SK-MEL-5 (cell line): ENCODE results near the gene PSG4. TPM values are rescaled to one million over a fixed set of nuclear protein-coding genes. Genes with fewer than 3 reads are reported as not detected.
"Not testable (repeated sequence)": the region's sequence is repeated elsewhere in the genome, so short reads cannot be mapped to it uniquely, and the experiment has no call there.

ENCODE experiments used
- DNase-seq: peaks from one replicate; pipeline ENCODE4 v3.0.0-alpha.2; 2016; ENCODE audit warnings: low read depth, low spot score
- in situ Hi-C: cut with HindIII; loops from 2 replicates; pipeline ENCODE4 v1.10.0; 2016; ENCODE audit warnings: low sequenced_read_pairs, high pct_unique_total_duplicates, low pct_unique_long_range_greater_than_20kb
- polyA plus RNA-seq, 2 experiments: library from polyadenylated mRNA; depleted of rRNA; stranded (reverse); fragments of >200 nt; gene quantifications; 2 replicates each; pipeline ENCODE4 v1.2.3, GENCODE V29; 2015
- total RNA-seq: library from RNA; depleted of rRNA; stranded (reverse); fragments of >200 nt; shearing (Covaris generic); gene quantifications from 2 replicates; pipeline ENCODE4 v1.2.3, GENCODE V29; 2014; rRNA removed

The PSG4 gene
- total RNA-seq: 2.5 and 4.1 TPM in 2 replicates
- 6.3 and 7.9 TPM in 2 replicates for polyA plus RNA-seq (2015; cell fraction: cytosol; rRNA removed)
- polyA plus RNA-seq (2015; cell fraction: nucleus; rRNA removed): 10.8 and 14.1 TPM in 2 replicates

DNA sequence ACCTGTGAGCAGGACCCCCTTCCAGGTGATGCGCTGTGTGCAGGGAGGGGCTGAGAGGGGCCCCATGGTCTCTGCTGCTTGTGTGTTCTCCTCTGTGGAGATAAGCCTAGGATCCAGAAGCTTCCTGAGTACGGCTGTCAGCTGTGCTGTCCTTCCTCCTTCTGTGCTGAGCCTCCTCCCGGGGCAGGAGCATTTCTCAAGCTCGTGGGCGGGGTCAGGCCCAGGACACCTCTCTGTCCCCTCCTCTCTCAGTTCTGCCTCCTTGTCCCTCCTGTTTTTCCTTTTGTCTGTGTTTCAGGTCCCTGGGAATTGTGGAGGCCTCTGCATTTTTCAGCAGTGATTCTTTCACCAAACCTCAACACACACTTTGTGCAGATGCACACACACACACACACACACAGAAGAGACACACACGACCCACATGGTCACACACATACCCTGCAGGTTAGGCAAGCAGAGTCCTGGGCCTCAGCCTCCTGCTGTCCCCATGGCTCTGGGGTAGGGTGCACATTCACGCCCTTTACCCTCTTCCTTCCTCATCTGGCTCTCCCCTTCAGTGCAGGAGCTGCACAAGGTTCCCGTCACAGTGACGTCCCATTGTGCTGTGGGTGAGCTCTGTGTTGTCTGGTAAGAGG, at the start of gene PSG4:
Gene PSG4, minus strand, starts transcription at position 168 of the 635 bp plus-strand sequence. Its CDS starts 102 bp downstream, at position 66.
- in situ Hi-C loops, DNase-seq: not testable (repeated sequence)

DNA sequence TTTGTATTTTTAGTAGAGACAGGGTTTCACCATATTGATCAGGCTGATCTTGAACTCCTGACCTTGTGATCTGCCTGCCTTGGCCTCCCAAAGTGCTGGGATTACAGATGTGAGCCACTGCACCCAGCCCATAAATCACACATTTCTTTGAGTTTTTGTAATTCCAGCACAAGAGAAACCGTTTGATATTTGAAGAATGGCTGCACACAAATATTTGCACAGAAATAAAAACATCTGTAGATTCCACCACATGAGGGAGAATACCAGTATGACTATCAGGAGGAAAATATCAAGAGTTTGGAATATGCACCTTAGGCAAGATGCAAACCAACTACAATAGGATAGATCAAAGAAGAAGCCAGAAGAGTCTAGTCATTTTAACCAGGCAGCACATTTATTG, 46.0 kb upstream of the PSG4 start:
- DNase-seq, in situ Hi-C loops: not testable (repeated sequence)

DNA sequence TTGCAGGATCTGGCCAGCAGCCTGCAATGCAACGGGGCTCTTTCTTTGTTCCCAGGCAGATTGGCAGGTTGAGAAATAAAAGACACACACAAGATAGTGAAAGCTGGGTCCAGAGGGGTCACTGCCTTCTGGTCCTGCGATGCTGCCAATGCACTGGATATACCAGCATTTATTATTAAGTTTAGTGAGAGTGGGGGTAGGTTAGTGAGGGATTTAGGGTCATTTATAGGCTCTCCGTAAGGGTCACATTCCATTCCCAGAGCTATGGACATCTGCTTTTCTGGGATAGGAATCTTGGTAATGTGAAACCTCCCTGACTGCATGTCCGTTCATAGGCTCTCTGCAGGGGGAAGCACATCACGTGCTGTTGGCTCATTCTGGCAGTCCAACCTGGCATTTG, 44.9 kb upstream of the PSG4 start:
- in situ Hi-C loops, DNase-seq: not testable (repeated sequence)

DNA sequence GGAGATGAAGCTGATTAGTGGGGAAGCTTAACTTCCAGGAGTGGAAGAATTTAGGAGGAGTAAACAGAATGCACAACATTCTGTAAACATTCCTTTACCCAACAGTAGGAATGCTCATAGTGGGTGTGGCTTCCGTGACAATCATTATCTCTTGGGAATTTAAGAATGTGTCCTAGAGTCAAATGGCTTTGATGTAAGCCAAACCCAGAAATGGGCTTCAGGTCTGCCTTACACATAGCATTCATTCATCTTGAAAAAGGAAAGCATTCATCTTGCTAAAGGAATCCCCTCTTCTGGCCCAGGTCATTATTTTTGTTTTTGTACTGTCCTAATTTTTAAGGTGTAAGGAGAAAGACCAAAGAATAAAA, 43.2 kb upstream of the PSG4 start:
- in situ Hi-C loops: not testable (repeated sequence)

DNA sequence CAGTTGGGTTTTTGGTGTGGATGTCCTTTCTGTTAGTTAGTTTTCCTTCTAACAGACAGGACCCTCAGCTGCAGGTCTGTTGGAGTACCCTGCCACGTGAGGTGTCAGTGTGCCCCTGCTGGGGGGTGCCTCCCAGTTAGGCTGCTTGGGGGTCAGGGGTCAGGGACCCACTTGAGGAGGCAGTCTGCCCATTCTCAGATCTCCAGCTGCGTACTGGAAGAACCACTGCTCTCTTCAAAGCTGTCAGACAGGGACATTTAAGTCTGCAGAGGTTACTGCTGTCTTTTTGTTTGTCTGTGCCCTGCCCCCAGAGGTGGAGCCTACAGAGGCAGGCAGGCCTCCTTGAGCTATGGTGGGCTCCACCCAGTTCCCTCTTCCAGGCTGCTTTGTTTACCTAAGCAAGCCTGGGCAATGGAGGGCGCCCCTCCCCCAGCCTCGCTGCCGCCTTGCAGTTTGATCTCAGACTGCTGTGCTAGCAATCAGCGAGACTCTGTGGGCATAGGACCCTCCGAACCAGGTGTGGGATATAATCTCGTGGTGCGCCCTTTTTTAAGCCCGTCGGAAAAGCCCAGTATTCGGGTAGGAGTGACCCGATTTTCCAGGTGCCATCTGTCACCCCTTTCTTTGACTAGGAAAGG, 41.9 kb upstream of the PSG4 start:
- in situ Hi-C loops: not testable (repeated sequence)

More for the DNA sequence above, 43.2 kb upstream of the PSG4 start:
- not testable (repeated sequence) for DNase-seq

DNA sequence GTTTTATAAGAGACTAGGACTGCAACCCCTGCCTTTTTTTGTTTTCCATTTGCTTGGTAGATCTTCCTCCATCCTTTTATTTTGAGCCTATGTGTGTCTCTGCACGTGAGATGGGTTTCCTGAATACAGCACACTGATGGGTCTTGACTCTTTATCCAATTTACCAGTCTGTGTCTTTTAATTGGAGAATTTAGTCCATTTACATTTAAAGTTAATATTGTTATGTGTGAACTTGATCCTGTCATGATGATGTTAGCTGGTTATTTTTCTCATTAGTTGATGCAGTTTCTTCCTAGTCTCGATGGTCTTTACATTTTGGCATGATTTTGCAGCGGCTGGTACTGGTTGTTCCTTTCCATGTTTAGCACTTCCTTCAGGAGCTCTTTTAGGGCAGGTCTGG, 40.4 kb upstream of the PSG4 start:
- in situ Hi-C loops, DNase-seq: not testable (repeated sequence)

More for the DNA sequence above, 41.9 kb upstream of the PSG4 start:
- DNase-seq: not testable (repeated sequence)

DNA sequence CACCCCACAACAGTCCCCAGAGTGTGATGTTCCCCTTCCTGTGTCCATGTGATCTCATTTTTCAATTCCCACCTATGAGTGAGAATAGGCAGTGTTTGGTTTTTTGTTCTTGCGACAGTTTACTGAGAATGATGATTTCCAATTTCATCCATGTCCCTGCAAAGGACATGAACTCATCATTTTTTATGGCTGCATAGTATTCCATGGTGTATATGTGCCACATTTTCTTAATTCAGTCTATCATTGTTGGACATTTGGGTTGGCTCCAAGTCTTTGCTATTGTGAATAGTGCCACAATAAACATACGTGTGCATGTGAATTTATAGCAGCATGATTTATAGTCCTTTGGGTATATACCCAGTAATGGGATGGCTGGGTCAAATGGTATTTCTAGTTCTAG, 36.8 kb upstream of the PSG4 start:
- in situ Hi-C loops, DNase-seq: not testable (repeated sequence)

DNA sequence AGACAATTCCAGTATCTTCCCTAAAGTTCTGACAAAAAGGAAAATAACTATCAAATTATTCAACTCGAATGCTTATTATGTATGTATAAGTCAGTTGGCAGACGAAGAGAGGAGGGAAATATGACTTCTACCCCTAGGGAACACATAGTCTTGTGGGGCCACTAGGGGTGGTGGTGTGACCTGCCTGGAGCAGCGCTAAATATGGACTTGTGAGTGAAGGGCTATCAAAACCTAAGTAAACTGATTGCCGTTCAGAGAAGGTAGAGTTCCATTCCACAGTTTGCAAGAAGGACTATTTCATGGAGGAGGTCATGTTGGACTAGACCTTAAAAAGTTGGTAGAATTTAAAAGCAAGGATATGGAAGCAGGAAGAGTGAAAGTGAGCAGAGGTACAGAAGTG, 32.8 kb upstream of the PSG4 start:
- DNase-seq, in situ Hi-C loops: not testable (repeated sequence)

DNA sequence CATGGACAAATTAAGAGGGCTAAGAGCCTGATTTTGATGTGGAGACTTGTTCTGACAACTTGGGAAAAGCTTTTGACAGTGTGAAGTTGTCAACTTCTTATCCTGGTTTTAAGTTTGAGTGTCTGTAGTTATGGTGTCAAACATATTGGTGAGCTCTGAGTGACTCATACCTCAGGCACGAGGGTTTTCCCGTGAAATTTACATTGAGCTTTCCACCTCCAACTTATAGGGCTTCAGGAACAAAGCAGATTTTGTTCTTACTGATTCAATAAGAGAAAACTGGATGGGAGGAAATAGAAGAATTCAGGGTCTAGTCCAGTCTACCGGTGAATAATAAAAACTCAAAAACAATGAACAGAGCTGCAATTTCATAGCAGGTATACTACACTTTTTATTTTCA, 30.2 kb upstream of the PSG4 start:
- DNase-seq: peak; percentile 15
- in situ Hi-C loops: not testable (repeated sequence)

DNA sequence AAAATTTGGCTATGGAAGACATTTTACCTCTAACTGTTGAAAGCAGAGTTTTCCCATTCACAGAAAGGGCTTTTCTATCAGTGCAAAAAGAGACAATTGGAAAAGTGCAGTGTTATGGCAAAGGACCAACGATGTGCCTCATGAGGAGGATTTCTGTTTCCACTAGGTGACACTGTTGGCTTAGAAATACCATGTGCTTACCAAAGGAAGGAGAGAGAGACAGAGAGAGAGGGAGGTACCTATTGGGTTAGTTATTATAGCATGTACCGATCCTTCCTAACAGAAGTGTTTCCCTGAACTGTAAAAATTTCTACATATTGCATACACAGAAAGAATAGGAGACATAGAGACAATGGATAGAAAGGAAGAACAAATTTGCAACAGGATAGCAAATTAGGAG, 23.9 kb upstream of the PSG4 start:
- in situ Hi-C loops: no loop called here
- peak; percentile 56 for DNase-seq

DNA sequence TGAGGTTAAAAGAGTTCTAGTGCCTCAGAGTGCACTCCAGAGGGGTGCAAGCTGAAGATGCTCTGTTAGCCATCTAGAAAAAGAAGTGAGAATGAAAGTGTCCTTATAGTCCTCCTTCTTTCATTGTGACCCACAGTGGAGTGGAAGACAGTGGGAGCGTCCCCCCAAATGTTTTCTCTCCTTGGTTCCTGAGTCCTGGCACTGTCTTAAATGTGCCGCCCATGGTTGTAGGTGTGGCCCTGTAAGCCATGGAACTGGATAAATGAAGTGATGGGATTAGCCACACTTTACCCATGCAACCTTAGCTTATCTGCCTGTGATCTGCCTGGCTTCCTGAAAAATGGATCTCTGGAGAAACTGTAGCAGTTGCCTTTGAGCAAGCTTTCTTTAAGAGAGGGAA, 23.3 kb upstream of the PSG4 start:
- DNase-seq, in situ Hi-C loops: not testable (repeated sequence)

DNA sequence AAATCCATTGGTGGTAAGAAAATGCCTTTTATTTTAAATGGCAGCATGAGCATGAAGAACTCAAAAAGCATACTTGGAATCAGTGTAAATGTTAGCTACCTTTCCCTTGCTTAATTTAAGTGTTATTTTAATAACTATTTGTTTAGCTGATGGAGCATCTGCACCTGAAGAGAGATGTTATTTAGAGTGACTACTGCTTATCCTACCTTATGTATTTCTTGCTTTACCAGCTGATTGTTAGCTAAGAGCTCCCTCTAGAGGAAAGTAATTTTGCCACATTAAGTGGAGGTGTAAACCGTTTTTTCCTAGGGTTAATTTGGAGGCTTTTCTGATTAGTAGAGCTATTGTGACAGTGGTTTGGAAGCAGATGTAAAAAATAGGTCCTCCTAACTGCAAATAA, 21.5 kb upstream of the PSG4 start:
- in situ Hi-C loops, DNase-seq: not testable (repeated sequence)

DNA sequence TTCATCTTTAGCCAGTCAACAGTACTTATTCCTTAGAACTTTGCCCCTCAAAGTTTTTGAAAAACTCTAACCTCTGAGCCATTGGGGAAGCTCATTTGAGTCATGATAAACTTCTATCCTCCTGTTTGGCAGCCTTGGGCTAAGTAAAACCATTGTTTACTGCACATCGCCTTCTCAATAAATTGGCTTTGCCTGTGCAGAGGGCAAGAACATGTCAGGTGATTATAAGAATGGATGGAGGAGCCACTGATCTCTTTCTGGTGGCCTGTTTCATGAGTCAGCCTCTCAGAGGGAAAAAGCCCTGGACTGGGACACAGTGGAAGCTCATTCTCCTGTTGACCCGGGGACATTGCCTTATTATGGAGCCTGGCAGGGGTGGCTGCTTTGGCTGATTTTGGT, 19.4 kb upstream of the PSG4 start:
- no peak for DNase-seq
- in situ Hi-C loops: no loop called here

DNA sequence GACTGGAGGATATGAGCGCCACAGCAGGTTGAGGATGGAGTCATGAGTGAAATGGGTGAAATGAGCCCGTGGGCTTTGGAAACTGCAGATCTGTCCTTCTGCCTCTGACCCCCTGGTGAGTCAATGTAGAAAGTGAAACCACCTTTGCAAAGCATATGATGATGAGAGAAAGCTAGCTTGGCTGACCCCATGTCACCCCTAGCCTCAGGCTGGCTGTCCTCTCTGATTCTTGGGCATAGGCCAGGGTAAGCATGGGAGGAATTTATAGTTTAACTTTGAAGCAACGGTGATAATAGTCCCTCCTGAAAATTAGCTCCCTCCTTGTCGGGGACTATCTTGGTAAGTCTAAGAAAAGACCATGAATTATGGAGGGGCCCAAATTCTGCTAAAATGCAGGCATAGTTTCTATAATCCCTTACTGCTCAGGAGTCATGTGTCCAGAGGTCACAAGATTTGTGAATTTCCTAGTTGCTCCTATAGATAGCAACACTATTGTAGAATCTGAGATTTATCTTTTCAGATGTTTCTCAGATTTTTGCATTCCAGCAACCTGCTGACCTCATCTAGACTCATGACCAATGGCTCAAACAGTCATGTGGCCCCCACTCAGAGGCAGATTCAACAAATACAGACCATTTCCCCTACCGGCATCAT, 18.9 kb upstream of the PSG4 start:
- in situ Hi-C loops: not testable (repeated sequence)

DNA sequence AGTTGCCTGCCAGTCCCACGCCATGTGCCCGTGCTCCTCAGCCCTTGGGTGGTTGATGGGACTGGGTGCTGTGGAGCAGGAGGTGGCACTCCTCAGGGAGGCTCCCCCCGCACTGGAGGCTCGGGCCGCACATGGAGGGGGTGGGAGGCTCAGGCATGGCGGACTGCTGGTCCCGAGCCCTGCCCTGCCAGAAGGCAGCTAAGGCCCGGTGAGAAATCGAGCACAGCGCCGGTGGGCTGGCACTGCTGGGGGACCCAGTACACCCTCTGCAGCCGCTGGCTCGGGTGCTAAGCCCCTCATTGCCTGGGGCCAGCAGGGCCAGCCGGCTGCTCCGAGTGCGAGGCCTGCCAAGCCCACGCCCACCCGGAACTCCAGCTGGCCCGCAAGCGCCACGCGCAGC, 16.5 kb upstream of the PSG4 start:
- DNase-seq, in situ Hi-C loops: not testable (repeated sequence)

More for the DNA sequence above, 18.9 kb upstream of the PSG4 start:
- DNase-seq: peak; percentile 37

DNA sequence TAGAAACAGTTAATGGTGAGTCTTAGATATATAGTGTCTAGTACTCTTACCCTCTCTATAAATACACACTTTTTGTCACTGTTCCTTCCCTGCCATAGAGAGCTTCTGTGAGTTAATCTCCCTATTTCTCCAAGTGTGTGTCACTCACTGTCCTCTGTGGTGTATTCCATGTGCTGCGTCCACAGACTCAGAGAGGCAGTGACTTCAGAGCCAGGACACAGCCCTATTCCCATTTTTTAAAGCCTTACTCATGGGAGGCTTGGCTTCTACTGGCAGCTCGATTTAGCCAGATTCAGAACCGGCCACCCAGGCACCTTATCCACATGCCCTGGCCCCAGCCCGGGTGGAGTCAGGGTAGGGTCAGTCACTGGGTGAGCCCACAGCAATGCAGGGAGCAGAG, 13.7 kb upstream of the PSG4 start:
- DNase-seq, in situ Hi-C loops: not testable (repeated sequence)

DNA sequence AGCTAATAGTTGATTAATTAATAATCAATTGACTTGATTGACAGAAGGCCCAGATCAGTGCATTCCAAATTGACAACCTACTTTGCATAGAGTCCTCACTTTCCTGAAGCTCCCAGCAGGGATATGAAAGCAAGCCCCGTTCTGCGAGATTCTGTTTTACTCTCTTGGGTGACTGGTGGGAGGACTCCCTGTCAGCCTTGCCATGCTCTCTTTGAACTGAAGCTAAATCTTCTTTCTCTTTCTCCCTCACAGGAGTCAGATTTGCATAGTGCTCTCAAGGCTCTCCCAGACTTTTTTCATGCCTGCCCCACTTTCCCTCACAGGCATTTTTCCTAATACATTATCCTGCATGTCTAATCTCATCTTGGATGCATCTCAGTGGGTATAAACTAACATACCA, 10.4 kb upstream of the PSG4 start:
- DNase-seq, in situ Hi-C loops: not testable (repeated sequence)

DNA sequence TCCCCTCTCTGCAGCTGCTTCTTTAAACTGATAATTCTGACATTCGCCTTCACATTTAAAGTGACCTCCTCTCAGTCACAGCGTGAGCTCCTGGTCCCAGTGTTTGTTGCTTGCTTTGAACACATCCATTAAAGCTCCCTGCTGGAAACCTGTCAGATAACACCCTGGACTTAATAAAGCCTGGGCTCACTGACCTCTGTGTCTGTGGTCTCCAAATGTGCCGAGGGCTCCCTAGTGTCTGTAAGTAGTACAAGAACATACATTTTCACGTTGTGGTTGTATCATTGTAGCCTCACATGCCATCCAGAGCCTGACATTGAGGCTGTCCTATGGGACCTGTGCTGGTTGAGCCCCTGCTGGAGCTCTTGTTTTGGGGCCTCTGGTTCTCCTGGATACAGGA, 2.6 kb upstream of the PSG4 start:
- in situ Hi-C loops: no loop called here
- no peak for DNase-seq
